Left ventricle myocardium inferior (tissue), 1 donor: ENCODE data around the gene PEX7. TPM values are rescaled to one million over a fixed set of nuclear protein-coding genes. Genes with fewer than 3 reads are reported as not detected.

Experiments used
- DNase-seq: peaks from one replicate; pipeline ENCODE4 v3.0.0-alpha.2; 2020
- H3K27ac ChIP-seq: fragments of 200-600 bp; replicated peaks from 2 replicates; pipeline ENCODE4 v1.8.0; 2021
- H3K27me3 ChIP-seq: fragments of 200-600 bp; 2 replicates; pipeline ENCODE4 v1.8.0; 2021; ENCODE audit warnings: low read depth
- H3K36me3 ChIP-seq: fragments of 200-600 bp; 2 replicates; pipeline ENCODE4 v1.8.0; 2021
- H3K4me1 ChIP-seq: fragments of 200-600 bp; 2 replicates; pipeline ENCODE4 v1.8.0; 2021
- H3K4me3 ChIP-seq: fragments of 200-600 bp; 2 replicates; pipeline ENCODE4 v1.8.0; 2021; ENCODE audit warnings: mild to moderate bottlenecking, moderate library complexity
- H3K9me3 ChIP-seq: fragments of 200-600 bp; replicated peaks from 2 replicates; pipeline ENCODE4 v1.8.0; 2021
- CTCF ChIP-seq: fragments of 200-600 bp; IDR thresholded peaks from 2 replicates; pipeline ENCODE4 v1.8.0; 2021; ENCODE audit warnings: antibody characterized with exemption, mild to moderate bottlenecking, borderline replicate concordance
- intact Hi-C: fragments of 100-400 bp; cut with micrococcal nuclease; formaldehyde crosslinking; loops from one replicate; pipeline ENCODE4 v1.11.0; 2022
- total RNA-seq: library from RNA; stranded (reverse); fragmentation: NEBNext Ultra II Directional; extraction: Animal tissue kit (Norgen Biotek cat#: 25700); gene quantifications from one replicate; pipeline ENCODE4 v1.2.1, GENCODE V29; 2021
- donor health status: DM: no; HTN: yes; CAD: no; lungs with severe emphysema.

PEX7 gene
- total RNA-seq, 1 donor from 2014 or later: 14.8 TPM

GRCh38 chr6:136920216-136920615 lies 97.8 kb downstream of the PEX7 start:
- Histone ChIP-seq H3K4me3 (peak overlapping the region; percentile 73), H3K36me3 (peaks cover 11% of the 10 kb centered on the region), H3K27me3 (peaks cover 76% of the 10 kb centered on the region), H3K27ac (no peak overlapping the region), H3K4me1 (peaks cover 36% of the 10 kb centered on the region), H3K9me3 (no peaks in the 10 kb centered on the region)
- no peak for DNase-seq
- no peak for TF ChIP-seq CTCF
- intact Hi-C loops: no loop called here

- intact Hi-C loops: no loop called here
- H3K27ac ChIP-seq: no peak overlapping the region
- peak overlapping the region; percentile 73 for H3K4me3 ChIP-seq
- H3K27me3 ChIP-seq: peaks cover 76% of the 10 kb centered on the region
- H3K36me3 ChIP-seq: peaks cover 5% of the 10 kb centered on the region
- TF ChIP-seq CTCF: no peak
- no peaks in the 10 kb centered on the region for H3K9me3 ChIP-seq
- H3K4me1 ChIP-seq: peaks cover 36% of the 10 kb centered on the region
- DNase-seq: no peak
Measured at GRCh38 chr6:136920671-136921380, 98.4 kb downstream of the PEX7 start.

DNA sequence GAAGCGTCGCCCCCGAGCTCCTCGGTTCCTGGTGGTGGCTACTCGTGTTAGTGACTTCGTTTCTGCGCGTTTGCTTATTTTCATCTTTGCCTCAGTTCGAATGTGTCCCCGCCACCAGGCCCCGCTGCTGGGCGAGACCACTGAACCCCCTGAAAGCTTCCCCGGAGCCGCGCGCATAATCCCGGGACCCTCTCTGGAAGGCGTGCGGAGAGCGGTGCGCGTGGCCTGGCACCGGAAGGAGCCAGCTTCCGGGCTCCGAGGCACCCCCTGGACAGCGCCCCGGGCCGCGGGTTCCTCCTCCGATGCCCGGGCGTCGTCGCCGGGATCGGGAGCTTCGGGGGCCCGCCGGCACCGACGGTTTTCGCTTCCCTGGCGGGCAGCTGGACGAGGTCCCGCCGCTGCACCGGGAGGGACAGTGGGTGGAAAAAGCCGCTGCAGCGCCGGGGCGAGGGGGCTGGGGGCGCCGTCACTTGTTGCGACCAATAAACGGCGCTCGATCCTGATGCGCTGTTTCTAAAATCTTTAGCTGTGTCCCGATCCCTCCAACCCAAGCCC lies 99.1 kb downstream of the PEX7 start:
- TF ChIP-seq CTCF: no peak
- DNase-seq: no peak
- H3K36me3 ChIP-seq: no peaks in the 10 kb centered on the region
- H3K27ac ChIP-seq: no peak overlapping the region
- H3K4me3 ChIP-seq: peak overlapping the region; percentile 73
- no peaks in the 10 kb centered on the region for H3K9me3 ChIP-seq
- H3K27me3 ChIP-seq: peaks cover 76% of the 10 kb centered on the region
- H3K4me1 ChIP-seq: peaks cover 36% of the 10 kb centered on the region
- intact Hi-C loops: no loop called here

- H3K4me1 ChIP-seq: peaks cover 36% of the 10 kb centered on the region
- no peak for TF ChIP-seq CTCF
- H3K36me3 ChIP-seq: no peaks in the 10 kb centered on the region
- no peaks in the 10 kb centered on the region for H3K9me3 ChIP-seq
- H3K27me3 ChIP-seq: peaks cover 74% of the 10 kb centered on the region
- intact Hi-C loops: no loop called here
- peak within 1 kb of the TSS; percentile 73 for H3K4me3 ChIP-seq
- H3K27ac ChIP-seq: no peak within 1 kb of the TSS
- no peak for DNase-seq
Measured at GRCh38 chr6:136921936-136922684, 99.7 kb downstream of the PEX7 start, which contains the start of gene SLC35D3. Gene SLC35D3 (plus strand): TSS chr6:136922301. CDS start chr6:136922429, 128 bp downstream.

GRCh38 chr6:136922685-136923006 lies 100.3 kb downstream of the PEX7 start:
- peak overlapping the region; percentile 73 for H3K4me3 ChIP-seq
- intact Hi-C loops: no loop called here
- H3K36me3 ChIP-seq: no peaks in the 10 kb centered on the region
- no peaks in the 10 kb centered on the region for H3K9me3 ChIP-seq
- TF ChIP-seq CTCF: no peak
- no peak for DNase-seq
- H3K27me3 ChIP-seq: peaks cover 69% of the 10 kb centered on the region
- H3K27ac ChIP-seq: no peak overlapping the region
- peaks cover 36% of the 10 kb centered on the region for H3K4me1 ChIP-seq
